H1 (cell line): ENCODE measurements around the gene ME1. TPM values are rescaled to one million over a fixed set of nuclear protein-coding genes. Genes with fewer than 3 reads are reported as not detected.

Experiments used
- CTCF ChIA-PET: fragments of 300-600 bp; sonication (Branson Sonifier 250); formaldehyde crosslinking; loops from one replicate; lab custom pipeline; 2021; ENCODE audit not compliant: partially characterized antibody; lab: Charles Lee
- POLR2A ChIA-PET: fragments of 300-600 bp; sonication (Branson Sonifier 250); formaldehyde crosslinking; loops from one replicate; lab custom pipeline; 2021; ENCODE audit warnings: inconsistent platforms; ENCODE audit not compliant: partially characterized antibody; lab: Charles Lee
- DNase-seq, 2 experiments: peaks; one replicate each; pipeline versions ENCODE4 v3.0.0 to v3.0.0-alpha.2; 2010 to 2022; ENCODE audit warnings: low spot score in 2 of 2, low read depth in 1 of 2, mixed read lengths in 1 of 2
- FAIRE-seq: peaks from 2 replicates; lab custom pipeline; 2011; peaks lifted over from hg19 to GRCh38; lab: Jason Lieb, UNC
- H2AFZ ChIP-seq: 2 replicates; pipeline ENCODE4 v1.8.1; 2012; ENCODE audit warnings: low read length, inconsistent platforms
- H2AK5ac ChIP-seq: 2 replicates; pipeline ENCODE4 v1.6.1; 2013; ENCODE audit warnings: low read depth, low read length
- H2BK120ac ChIP-seq: replicated peaks from 2 replicates; pipeline ENCODE3; 2013; ENCODE audit warnings: low read depth, low read length, inconsistent platforms
- H2BK12ac ChIP-seq: 2 replicates; pipeline ENCODE4 v1.6.1; 2013; ENCODE audit warnings: low read depth, low read length
- H2BK15ac ChIP-seq: 2 replicates; pipeline ENCODE4 v1.6.1; 2013; ENCODE audit warnings: low read length
- H2BK20ac ChIP-seq: 2 replicates; pipeline ENCODE4 v1.6.1; 2013; ENCODE audit warnings: low read length
- H2BK5ac ChIP-seq: 2 replicates; pipeline ENCODE4 v1.6.1; 2013; ENCODE audit warnings: low read depth, low read length
- H3K14ac ChIP-seq: 2 replicates; pipeline ENCODE4 v1.6.1; 2013; ENCODE audit warnings: inconsistent platforms; ENCODE audit not compliant: insufficient read length
- H3K18ac ChIP-seq: 2 replicates; pipeline ENCODE4 v1.6.1; 2013; ENCODE audit warnings: low read length; ENCODE audit errors: extremely low read depth
- H3K23ac ChIP-seq: 2 replicates; pipeline ENCODE4 v1.6.1; 2013; ENCODE audit warnings: inconsistent platforms; ENCODE audit not compliant: insufficient read length
- H3K23me2 ChIP-seq: 2 replicates; pipeline ENCODE4 v1.6.1; 2013; ENCODE audit warnings: low read depth, low read length
- H3K27ac ChIP-seq: 2 replicates; pipeline ENCODE4 v1.6.1; 2011; ENCODE audit warnings: low read depth, low read length, inconsistent platforms
- H3K27me3 ChIP-seq, 4 experiments: replicated peaks in 1 of 4; 1 replicate in 1 of 4; 2 replicates in 3 of 4; pipeline versions ENCODE4 v1.6.1 to v1.8.1; 2011 to 2013; ENCODE audit warnings: low read length in 3 of 4, mild to moderate bottlenecking in 3 of 4, inconsistent platforms in 2 of 4, mixed read lengths in 2 of 4, moderate library complexity in 1 of 4; ENCODE audit not compliant: control insufficient read depth in 3 of 4, insufficient read depth in 3 of 4; ENCODE audit errors: extremely low read depth in 1 of 4
- H3K36me3 ChIP-seq, 4 experiments: 2 replicates each; pipeline versions ENCODE4 v1.6.1 to v1.8.1; 2011 to 2013; ENCODE audit warnings: mild to moderate bottlenecking in 4 of 4, low read length in 3 of 4, moderate library complexity in 2 of 4, control low read depth in 1 of 4, inconsistent platforms in 1 of 4; ENCODE audit not compliant: insufficient read depth in 4 of 4, control insufficient read depth in 2 of 4
- H3K4ac ChIP-seq: replicated peaks from 2 replicates; pipeline ENCODE3; 2013; ENCODE audit warnings: low read length, low read depth, mixed read lengths, inconsistent platforms; ENCODE audit not compliant: insufficient read length
- H3K4me1 ChIP-seq, 4 experiments: replicated peaks in 1 of 4; 1 replicate in 1 of 4; 2 replicates in 3 of 4; pipeline versions ENCODE4 v1.6.1 to v1.8.1; 2011 to 2013; ENCODE audit warnings: low read length in 3 of 4, inconsistent platforms in 2 of 4, mixed read lengths in 1 of 4; ENCODE audit not compliant: insufficient read depth in 4 of 4, control insufficient read depth in 3 of 4
- H3K4me2 ChIP-seq, 2 experiments: 2 replicates each; pipeline versions ENCODE4 v1.6.1 to v1.8.1; 2011 to 2013; ENCODE audit warnings: low read depth in 2 of 2, low read length in 2 of 2, control low read depth in 1 of 2, inconsistent platforms in 1 of 2, mild to moderate bottlenecking in 1 of 2; ENCODE audit not compliant: insufficient read depth in 1 of 2
- H3K4me3 ChIP-seq, 4 experiments: fragments of 200-600, 300-600 bp in 1 of 4; sonication (generic), shearing (Covaris generic), sonication (Bioruptor Twin) in 1 of 4; 2 replicates each; pipeline versions ENCODE4 v1.5.1 to v1.8.1; 2011 to 2016; ENCODE audit warnings: low read length in 4 of 4, low read depth in 3 of 4, control low read depth in 2 of 4, inconsistent platforms in 2 of 4, mild to moderate bottlenecking in 2 of 4, mixed read lengths in 1 of 4, moderate library complexity in 1 of 4; ENCODE audit not compliant: insufficient read depth in 2 of 4; ENCODE audit errors: extremely low read depth in 1 of 4
- H3K56ac ChIP-seq: replicated peaks from 2 replicates; pipeline ENCODE3; 2013; ENCODE audit warnings: low read depth, mild to moderate bottlenecking, mixed read lengths, low read length, inconsistent platforms; ENCODE audit not compliant: insufficient read length
- H3K79me1 ChIP-seq: 2 replicates; pipeline ENCODE4 v1.6.1; 2013; ENCODE audit warnings: low read depth, low read length, control low read depth
- H3K79me2 ChIP-seq, 2 experiments: 2 replicates each; pipeline versions ENCODE4 v1.6.1 to v1.8.1; 2012 to 2013; ENCODE audit warnings: low read length in 2 of 2, mild to moderate bottlenecking in 2 of 2, inconsistent platforms in 1 of 2; ENCODE audit not compliant: insufficient read depth in 2 of 2, control insufficient read depth in 1 of 2
- H3K9ac ChIP-seq, 4 experiments: replicated peaks in 1 of 4; 1 replicate in 1 of 4; 2 replicates in 3 of 4; pipeline versions ENCODE4 v1.6.1 to v1.8.1; 2011 to 2013; ENCODE audit warnings: low read depth in 3 of 4, low read length in 3 of 4, control low read depth in 2 of 4, mild to moderate bottlenecking in 2 of 4, moderate library complexity in 2 of 4, inconsistent platforms in 1 of 4; ENCODE audit errors: extremely low read depth in 1 of 4
- H3K9me3 ChIP-seq, 2 experiments: 2 replicates each; pipeline versions ENCODE4 v1.6.1 to v1.8.1; 2012 to 2013; ENCODE audit warnings: mild to moderate bottlenecking in 2 of 2, moderate library complexity in 2 of 2, control low read depth in 1 of 2, inconsistent platforms in 1 of 2, low read depth in 1 of 2, low read length in 1 of 2, mixed read lengths in 1 of 2; ENCODE audit not compliant: insufficient read depth in 2 of 2
- H4K20me1 ChIP-seq, 2 experiments: replicated peaks in 1 of 2; 2 replicates each; pipeline versions ENCODE3 to v1.8.1; 2011 to 2013; ENCODE audit warnings: inconsistent platforms in 2 of 2, low read length in 2 of 2, mild to moderate bottlenecking in 1 of 2; ENCODE audit not compliant: insufficient read depth in 2 of 2, control insufficient read depth in 1 of 2
- H4K5ac ChIP-seq: 2 replicates; pipeline ENCODE4 v1.6.1; 2013; ENCODE audit warnings: low read length, low read depth, mixed read lengths, inconsistent platforms; ENCODE audit not compliant: insufficient read length
- H4K8ac ChIP-seq: 2 replicates; pipeline ENCODE4 v1.8.0; 2013; ENCODE audit warnings: mild to moderate bottlenecking, moderate library complexity, low read length, inconsistent platforms; ENCODE audit not compliant: insufficient read depth; ENCODE audit errors: extremely low read depth
- H4K91ac ChIP-seq: replicated peaks from 2 replicates; pipeline ENCODE3; 2013; ENCODE audit warnings: low read length, mixed read lengths, inconsistent platforms; ENCODE audit not compliant: insufficient read length
- ASH2L ChIP-seq: fragments of 200-600, 300-600 bp; sonication (generic); IDR thresholded peaks from one replicate; pipeline ENCODE4 v1.7.1; 2017; ENCODE audit warnings: low read length
- CREB1 ChIP-seq: IDR thresholded peaks from 2 replicates; pipeline ENCODE4 v1.6.1; 2012; ENCODE audit warnings: inconsistent platforms
- EP300 ChIP-seq, 2 experiments: IDR thresholded peaks; 1 replicate in 1 of 2; 2 replicates in 1 of 2; pipeline ENCODE4 v1.6.1; 2011 to 2012; ENCODE audit warnings: low read depth in 2 of 2, low read length in 2 of 2, mild to moderate bottlenecking in 2 of 2, borderline replicate concordance in 1 of 2, inconsistent platforms in 1 of 2, moderate library complexity in 1 of 2
- EZH2 ChIP-seq: fragments of 200-600 bp; sonication (generic); IDR thresholded peaks from 2 replicates; pipeline ENCODE4 v1.7.1; 2012; ENCODE audit warnings: low read depth, mild to moderate bottlenecking, moderate library complexity, low read length, inconsistent platforms; ENCODE audit not compliant: severe bottlenecking
- FOSL1 ChIP-seq: IDR thresholded peaks from 2 replicates; pipeline ENCODE4 v1.6.1; 2011; ENCODE audit warnings: mild to moderate bottlenecking, low read depth, low read length, moderate library complexity; ENCODE audit not compliant: insufficient read depth
- HDAC2 ChIP-seq, 2 experiments: fragments of 300-600 bp in 1 of 2; sonication (generic) in 1 of 2; IDR thresholded peaks; 2 replicates each; pipeline ENCODE4 v1.6.1; 2011 to 2012; ENCODE audit warnings: low read depth in 2 of 2, low read length in 2 of 2, mild to moderate bottlenecking in 2 of 2, moderate library complexity in 2 of 2, borderline replicate concordance in 1 of 2, inconsistent platforms in 1 of 2
- JUND ChIP-seq: IDR thresholded peaks from 2 replicates; pipeline ENCODE4 v1.6.1; 2011; ENCODE audit warnings: mild to moderate bottlenecking, improper control_type of control experiment, low read length
- NANOG ChIP-seq: IDR thresholded peaks from 2 replicates; pipeline ENCODE4 v1.6.1; 2011; ENCODE audit warnings: low read length, low read depth, mild to moderate bottlenecking, inconsistent platforms; ENCODE audit not compliant: insufficient read depth, poor library complexity, severe bottlenecking
- PHF8 ChIP-seq: fragments of 200-600 bp; sonication (generic); conservative IDR thresholded peaks from 2 replicates; pipeline ENCODE4 v1.7.1; 2012; ENCODE audit warnings: low read depth, mild to moderate bottlenecking, inconsistent platforms, low read length, moderate library complexity
- POLR2A ChIP-seq, 2 experiments: IDR thresholded peaks; 1 replicate in 1 of 2; 2 replicates in 1 of 2; pipeline ENCODE4 v1.6.1; 2011; ENCODE audit warnings: low read depth in 2 of 2, low read length in 2 of 2, mild to moderate bottlenecking in 2 of 2; ENCODE audit errors: control extremely low read depth in 1 of 2
- POLR2AphosphoS5 ChIP-seq: IDR thresholded peaks from 2 replicates; pipeline ENCODE4 v1.6.1; 2011; ENCODE audit warnings: low read depth, low read length
- RNF2 ChIP-seq: fragments of 200-900, 300-1000 bp; sonication (generic); IDR thresholded peaks from 2 replicates; pipeline ENCODE4 v1.7.1; 2016; ENCODE audit warnings: borderline replicate concordance, low read depth, mild to moderate bottlenecking, antibody characterized with exemption, low read length; ENCODE audit not compliant: poor library complexity, severe bottlenecking; ENCODE audit errors: missing control alignments
- SIX5 ChIP-seq: IDR thresholded peaks from 2 replicates; pipeline ENCODE4 v1.6.1; 2011; ENCODE audit warnings: mild to moderate bottlenecking, low read depth, low read length
- SP2 ChIP-seq: IDR thresholded peaks from 2 replicates; pipeline ENCODE4 v1.6.1; 2012; ENCODE audit warnings: mild to moderate bottlenecking, low read length, inconsistent platforms
- TAF1 ChIP-seq: IDR thresholded peaks from 2 replicates; pipeline ENCODE4 v1.6.1; 2011; ENCODE audit warnings: mild to moderate bottlenecking, low read depth, low read length
- WGBS, 2 experiments: shearing (Covaris generic) in 1 of 2; methylation state at CpG; one replicate each; pipeline versions ENCODE4 v1.1.6 to v1.1.7; 2013 to 2015; ENCODE audit warnings: low lambda C conversion rate in 2 of 2, mixed read lengths in 2 of 2, inconsistent platforms in 1 of 2, low coverage in 1 of 2, missing lambda C conversion rate in 1 of 2; ENCODE audit not compliant: insufficient replicate concordance in 2 of 2, insufficient coverage in 1 of 2, insufficient read length in 1 of 2; ENCODE audit errors: extremely low coverage in 1 of 2, missing lambda C conversion rate in 1 of 2; 5-methylcytosine and 5-hydroxymethylcytosine counted together
- polyA plus RNA-seq, 7 experiments: library from polyadenylated mRNA; depleted of rRNA in 3 of 7; stranded (reverse) in 5 of 7; unstranded in 2 of 7; fragments of >200 nt in 5 of 7; fragments of 200-250 nt in 2 of 7; gene quantifications; 1 replicate in 5 of 7; 2 replicates in 1 of 7; 4 replicates in 1 of 7; pipeline versions ENCODE4 v1.2.1 to v1.2.3, GENCODE V29; 2011 to 2013; ENCODE audit warnings: missing spikeins in 2 of 7, mixed read lengths in 2 of 7
- total RNA-seq: library from RNA; stranded (reverse); fragmentation: NEBNext Ultra II Directional; extraction: Animal tissue kit (Norgen Biotek cat#: 25700); gene quantifications from 2 replicates; pipeline ENCODE4 v1.2.1, GENCODE V29; 2021

ME1 gene
- total and polyA plus RNA-seq, 2 of the 8 experiments (the other 6 are each of a cell fraction or from before 2014, with no cell fraction given): 1.3 to 3.9 TPM

- H4K91ac ChIP-seq: no peak overlapping the region
- no peaks in the 10 kb centered on the region for H3K36me3 ChIP-seq
- FAIRE-seq (no peak), DNase-seq (no peak)
- no peak overlapping the region for H3K14ac ChIP-seq
- ChIA-PET CTCF (no interaction called here), POLR2A (no interaction called here)
- H3K4me1 ChIP-seq: no peaks in the 10 kb centered on the region
- no peak overlapping the region for H3K56ac ChIP-seq
- H3K9ac ChIP-seq: no peak overlapping the region
- H3K23ac ChIP-seq: no peak overlapping the region
- no peak overlapping the region for H2BK120ac ChIP-seq
- 88% methylated on average over 2 of the region's 2 CpGs; no CpG with 5 or more reads in 1 of the 2 experiments for WGBS, 2 experiments
- H3K79me1 ChIP-seq: no peaks in the 10 kb centered on the region
- H4K8ac ChIP-seq: no peak overlapping the region
- no peak overlapping the region for H3K4ac ChIP-seq
- no peak overlapping the region for H2BK15ac ChIP-seq
- H3K27ac ChIP-seq: no peak overlapping the region
- H2BK5ac ChIP-seq: no peak overlapping the region
- no peak overlapping the region for H3K4me3 ChIP-seq
- no peak overlapping the region for H3K4me2 ChIP-seq
- H4K20me1 ChIP-seq: no peaks in the 10 kb centered on the region
- no peaks in the 10 kb centered on the region for H3K79me2 ChIP-seq
- H2AFZ ChIP-seq: no peak overlapping the region
- H2BK20ac ChIP-seq: no peak overlapping the region
- no peak overlapping the region for H2AK5ac ChIP-seq
- no peaks in the 10 kb centered on the region; a peak in 1 of 4 replicates for H3K9me3 ChIP-seq
- no peak overlapping the region for H3K18ac ChIP-seq
- no peak overlapping the region for H4K5ac ChIP-seq
- no peaks in the 10 kb centered on the region for H3K27me3 ChIP-seq
- no peaks in the 10 kb centered on the region for H3K23me2 ChIP-seq
- H2BK12ac ChIP-seq: no peak overlapping the region
- no peak for TF ChIP-seq TAF1
- no peak for TF ChIP-seq FOSL1
- no peak for TF ChIP-seq SP2
- no peak for TF ChIP-seq POLR2A (IDR thresholded peaks at IDR 0.05; ENCODE audit: control extremely low read depth in 1 of 2, low read depth in 2 of 2, low read length in 2 of 2)
- no peak for TF ChIP-seq HDAC2 (IDR thresholded peaks at IDR 0.05; ENCODE audit: borderline replicate concordance in 1 of 2, low read depth in 2 of 2, low read length in 2 of 2)
- TF ChIP-seq ASH2L: no peak
- TF ChIP-seq PHF8: no peak
- no peak for TF ChIP-seq SIX5
- no peak for TF ChIP-seq RNF2
- no peak for TF ChIP-seq CREB1
- TF ChIP-seq JUND: no peak
- no peak for TF ChIP-seq EZH2
- no peak for TF ChIP-seq POLR2AphosphoS5
- TF ChIP-seq EP300 (IDR thresholded peaks at IDR 0.05; ENCODE audit: borderline replicate concordance in 1 of 2, low read depth in 2 of 2, low read length in 2 of 2): no peak
- TF ChIP-seq NANOG: no peak
These were observed 89.1 kb downstream of the ME1 start for GRCh38 chr6:83341765-83342164.
